Immature natural killer cell (primary cell): Measurements from ENCODE around the gene HLA-DOB. TPM values are rescaled to one million over a fixed set of nuclear protein-coding genes. Genes with fewer than 3 reads are reported as not detected.

Experiments used
- DNase-seq, 3 donors: peaks; one replicate each; pipeline ENCODE4 v3.0.0; 2022; ENCODE audit warnings: mixed read lengths in 1 of 3
- H3K27ac Mint-ChIP-seq, 6 donors: one replicate each; pipeline ENCODE4 v1.8.0; 2020; ENCODE audit warnings: mixed read lengths in 6 of 6, mild to moderate bottlenecking in 5 of 6, inconsistent platforms in 4 of 6, moderate library complexity in 3 of 6
- H3K27me3 Mint-ChIP-seq, 3 donors: one replicate each; pipeline ENCODE4 v1.8.0; 2020 to 2021; ENCODE audit warnings: low read depth in 3 of 3, mild to moderate bottlenecking in 3 of 3, mixed read lengths in 3 of 3, moderate library complexity in 3 of 3, inconsistent platforms in 1 of 3
- H3K36me3 Mint-ChIP-seq, 3 donors: one replicate each; pipeline ENCODE4 v1.8.0; 2020; ENCODE audit warnings: mixed read lengths in 3 of 3, inconsistent platforms in 2 of 3, mild to moderate bottlenecking in 2 of 3
- H3K4me1 Mint-ChIP-seq, 2 donors: one replicate each; pipeline ENCODE4 v1.8.0; 2020; ENCODE audit warnings: inconsistent platforms in 2 of 2, mild to moderate bottlenecking in 2 of 2, mixed read lengths in 2 of 2, moderate library complexity in 1 of 2
- H3K4me3 Mint-ChIP-seq, 5 donors: one replicate each; pipeline ENCODE4 v1.8.0; 2020; ENCODE audit warnings: mild to moderate bottlenecking in 5 of 5, mixed read lengths in 5 of 5, inconsistent platforms in 3 of 5, moderate library complexity in 3 of 5
- H3K9me3 Mint-ChIP-seq, 6 donors: one replicate each; pipeline ENCODE4 v1.8.0; 2020; ENCODE audit warnings: mild to moderate bottlenecking in 6 of 6, mixed read lengths in 6 of 6, inconsistent platforms in 4 of 6, moderate library complexity in 3 of 6
- polyA plus RNA-seq, 3 donors: library from polyadenylated mRNA; unstranded; fragments of 300-500 nt; fragmentation: Illumina TruSeq; gene quantifications; one replicate each; pipeline ENCODE4 v1.2.3, GENCODE V29; 2021

Gene HLA-DOB
- polyA plus RNA-seq, 3 donors from 2014 or later: 0.45 to 6.6 (median 4.8) TPM

DNA sequence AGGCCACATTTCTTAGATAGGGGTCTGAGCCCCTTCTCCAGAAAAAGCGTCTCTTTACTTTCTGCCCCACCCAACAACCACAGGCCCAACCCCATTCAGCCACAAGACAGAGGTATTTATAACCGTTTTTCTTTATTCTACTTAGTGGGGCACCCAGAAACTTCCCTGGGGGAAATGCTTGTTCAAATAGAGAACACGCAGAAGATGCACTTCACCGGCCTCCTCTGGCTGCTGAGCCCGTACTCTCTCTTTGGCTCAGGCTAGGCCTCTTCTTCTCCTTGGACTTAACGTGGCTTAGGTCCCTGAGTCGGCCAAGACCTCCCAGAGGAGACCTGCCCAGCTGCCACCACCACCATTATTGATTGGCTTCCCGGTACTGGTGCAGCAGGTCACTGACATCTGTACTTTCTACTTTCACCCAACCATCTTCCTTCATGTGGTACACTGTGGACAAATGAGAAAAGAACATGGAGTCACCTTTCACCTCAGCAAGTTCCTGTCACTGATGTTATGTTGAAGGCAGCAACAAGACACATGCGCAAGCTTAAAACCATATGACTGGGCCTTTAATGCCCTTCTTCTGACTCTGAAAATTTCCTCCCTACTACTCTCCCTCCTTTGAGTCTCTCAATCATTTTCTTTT lies 23.9 kb upstream of the HLA-DOB start:
- Mint-ChIP-seq H3K4me3 (peak overlapping the region; percentile 16 to 96 (median 30)), H3K36me3 (peaks cover 26 to 56% (median 47%) of the 10 kb centered on the region in 3 donors), H3K27me3 (peaks cover 14 to 25% (median 21%) of the 10 kb centered on the region in 3 donors), H3K9me3 (no peaks in the 10 kb centered on the region), H3K4me1 (peaks cover 81 to 90% of the 10 kb centered on the region in 2 donors), H3K27ac (peak overlapping the region; percentile 93 to 100 (median 99))
- no peak for DNase-seq

DNA sequence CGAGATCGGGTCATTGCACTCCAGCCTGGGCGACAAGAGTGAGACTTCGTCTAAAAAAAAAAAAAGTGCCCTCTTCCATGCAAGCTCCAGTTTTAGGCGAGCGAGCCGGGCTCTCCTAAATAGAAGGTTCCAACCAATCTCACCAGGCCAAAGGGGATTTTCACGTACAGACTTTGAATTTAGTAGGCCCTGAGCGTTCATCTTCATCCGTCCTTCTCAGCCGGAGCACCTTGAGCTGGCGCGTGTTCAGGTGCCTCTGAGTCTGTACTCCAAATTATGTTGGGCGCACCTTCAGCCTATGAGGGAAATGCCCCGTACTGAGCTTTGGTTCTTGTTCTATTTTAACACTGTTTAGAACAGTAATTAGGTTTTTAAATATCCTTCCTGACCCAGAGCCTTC lies 22.6 kb upstream of the HLA-DOB start:
- Mint-ChIP-seq H3K4me3 (no peak overlapping the region), H3K36me3 (peaks cover 22 to 53% (median 44%) of the 10 kb centered on the region in 3 donors), H3K4me1 (peaks cover 77 to 92% of the 10 kb centered on the region in 2 donors), H3K9me3 (no peaks in the 10 kb centered on the region), H3K27me3 (peaks cover 10 to 19% (median 15%) of the 10 kb centered on the region in 3 donors), H3K27ac (peak overlapping the region; percentile 84 to 100 (median 94))
- no peak for DNase-seq

DNA sequence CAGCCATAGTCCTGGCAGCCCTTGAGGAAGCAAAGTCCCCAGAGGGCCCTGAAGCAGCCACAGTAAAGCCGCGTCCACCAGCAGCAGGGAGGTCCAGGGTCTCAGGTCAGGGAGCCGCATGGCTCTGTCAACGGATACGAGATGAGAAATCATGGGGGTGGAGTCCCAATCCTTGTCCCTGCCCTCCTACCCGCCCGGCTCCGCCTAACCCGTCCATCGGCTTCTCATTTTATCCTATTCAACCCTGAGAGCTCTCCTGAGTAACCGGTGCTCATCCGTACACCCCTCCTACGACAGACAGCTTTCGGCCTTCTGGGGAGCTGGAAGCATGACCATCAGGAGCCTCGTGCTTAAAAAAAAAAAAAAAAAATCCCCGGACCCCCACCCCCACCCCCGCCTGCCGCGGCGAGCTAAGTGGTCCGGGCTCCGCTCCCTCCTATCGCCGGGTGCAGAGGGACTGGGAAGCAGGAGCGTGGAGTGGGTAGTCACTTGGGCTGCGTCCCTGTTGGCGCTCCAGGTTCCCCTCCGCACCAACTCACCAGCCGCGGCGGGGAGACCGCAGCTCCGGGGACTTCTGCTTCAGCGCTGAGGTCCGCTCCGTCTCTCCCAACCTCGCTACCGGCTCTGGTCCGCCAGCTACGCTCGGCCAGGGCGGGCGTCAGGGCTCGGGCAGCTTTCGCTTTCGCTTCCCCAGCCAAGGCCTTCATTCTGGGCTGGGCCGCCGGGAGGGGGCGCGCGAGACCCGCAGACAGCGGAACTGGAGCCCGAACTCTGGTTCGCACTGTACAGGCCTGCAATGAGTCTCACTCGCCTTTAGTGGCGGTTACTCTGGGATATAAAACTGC lies 21.5 kb upstream of the HLA-DOB start, which contains the start of gene TAP2:
TAP2 (minus strand) TSS at position 626 of the 845 bp plus-strand sequence; CDS start at position 120, 506 bp downstream.
- peaks cover 3 to 13% (median 5%) of the 10 kb centered on the region in 3 donors for H3K27me3 Mint-ChIP-seq
- peak; percentile 96 to 97 (median 97) for DNase-seq
- peak within 1 kb of the TSS; percentile 78 to 92 (median 92) for H3K4me3 Mint-ChIP-seq
- peaks cover 80 to 95% of the 10 kb centered on the region in 2 donors for H3K4me1 Mint-ChIP-seq
- H3K9me3 Mint-ChIP-seq: no peaks in the 10 kb centered on the region
- H3K27ac Mint-ChIP-seq: peak within 1 kb of the TSS; percentile 84 to 100 (median 94)
- peaks cover 25 to 57% (median 53%) of the 10 kb centered on the region in 3 donors for H3K36me3 Mint-ChIP-seq

GRCh38 chr6:32837651-32838113 lies 20.9 kb upstream of the HLA-DOB start:
- Mint-ChIP-seq H3K27me3 (peaks cover 3 to 13% (median 4%) of the 10 kb centered on the region in 3 donors), H3K9me3 (no peaks in the 10 kb centered on the region), H3K4me1 (peaks cover 76 to 95% of the 10 kb centered on the region in 2 donors), H3K4me3 (peak overlapping the region; percentile 78 to 92 (median 92)), H3K36me3 (peaks cover 25 to 64% (median 60%) of the 10 kb centered on the region in 3 donors), H3K27ac (peak overlapping the region; percentile 84 to 100 (median 94))
- DNase-seq: no peak

DNA sequence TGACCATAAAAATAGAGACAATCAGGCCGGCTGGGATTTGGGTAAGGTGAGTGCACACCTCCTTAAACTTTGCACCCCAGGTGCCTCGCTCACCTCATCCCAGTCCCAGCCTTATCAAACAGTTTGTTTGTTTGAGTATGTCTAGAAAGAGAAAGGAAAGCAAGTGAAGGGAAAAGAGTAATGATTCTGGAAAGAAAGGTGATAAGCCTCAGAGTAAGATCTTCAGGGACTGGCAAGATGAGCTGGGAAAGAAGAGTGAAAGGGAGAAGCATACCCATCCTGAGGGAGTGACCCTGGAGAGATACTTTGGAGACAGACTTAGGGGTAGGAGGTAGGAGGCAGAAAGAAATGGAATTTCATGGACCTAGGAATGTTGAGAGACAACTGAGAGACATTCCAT lies 20.1 kb upstream of the HLA-DOB start:
- Mint-ChIP-seq H3K9me3 (no peaks in the 10 kb centered on the region), H3K27ac (peak overlapping the region; percentile 84 to 100 (median 94)), H3K27me3 (peaks cover 3 to 11% (median 4%) of the 10 kb centered on the region in 3 donors), H3K4me3 (peak overlapping the region; percentile 78 to 92 (median 92)), H3K36me3 (peaks cover 19 to 65% (median 55%) of the 10 kb centered on the region in 3 donors), H3K4me1 (peaks cover 68 to 95% of the 10 kb centered on the region in 2 donors)
- no peak for DNase-seq

DNA sequence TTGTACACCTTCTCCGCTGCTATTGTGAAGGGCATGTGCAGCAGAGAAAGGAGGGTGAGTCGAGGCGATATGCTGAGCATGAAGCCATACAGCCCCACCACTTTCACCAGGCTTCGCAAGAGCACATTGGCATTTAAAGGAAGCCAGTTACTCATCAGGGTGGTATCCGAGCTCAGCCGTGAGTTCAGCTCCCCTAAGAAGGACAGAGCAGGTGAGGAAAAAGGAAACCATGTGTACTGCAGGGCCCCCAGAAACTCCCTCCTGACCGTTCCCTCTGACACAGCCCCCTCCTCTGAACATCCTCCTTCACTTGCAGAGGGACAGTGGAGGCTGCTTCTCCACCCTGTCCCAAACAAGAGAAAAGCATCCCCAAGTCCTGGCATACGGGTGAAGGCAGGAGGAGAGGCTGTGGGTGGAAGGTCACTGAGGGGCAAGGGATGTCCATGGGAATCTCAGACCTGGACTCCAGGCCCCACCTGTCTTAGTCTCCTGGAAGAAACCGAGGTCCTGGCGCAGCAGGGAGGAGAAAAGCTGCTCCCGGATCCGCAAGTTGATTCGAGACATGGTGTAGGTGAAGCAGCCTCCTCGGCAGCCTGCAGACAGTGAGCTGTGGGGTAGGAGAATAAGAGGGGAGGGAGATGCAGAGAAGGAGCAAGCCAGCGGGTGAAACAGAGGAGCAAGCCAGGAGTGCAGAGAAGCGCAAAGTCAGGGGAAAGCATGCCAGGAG lies 18.5 kb upstream of the HLA-DOB start:
- Mint-ChIP-seq H3K27ac (peak overlapping the region; percentile 8 to 57 (median 41)), H3K4me3 (peak overlapping the region in 1 of 5 donors; percentile 18), H3K27me3 (peaks cover 0 to 11% (median 3%) of the 10 kb centered on the region in 3 donors), H3K9me3 (no peaks in the 10 kb centered on the region), H3K4me1 (peaks cover 55 to 93% of the 10 kb centered on the region in 2 donors), H3K36me3 (peaks cover 14 to 65% (median 56%) of the 10 kb centered on the region in 3 donors)
- no peak for DNase-seq

GRCh38 chr6:32833664-32834063 lies 16.9 kb upstream of the HLA-DOB start:
- H3K9me3 Mint-ChIP-seq: no peaks in the 10 kb centered on the region
- H3K27ac Mint-ChIP-seq: peak overlapping the region in 4 of 6 donors; percentile 5 to 81 (median 52)
- H3K36me3 Mint-ChIP-seq: peaks cover 14 to 67% (median 51%) of the 10 kb centered on the region in 3 donors
- H3K4me1 Mint-ChIP-seq: peaks cover 39 to 76% of the 10 kb centered on the region in 2 donors
- H3K4me3 Mint-ChIP-seq: no peak overlapping the region
- peaks cover 0 to 4% (median 2%) of the 10 kb centered on the region in 3 donors for H3K27me3 Mint-ChIP-seq
- no peak for DNase-seq

GRCh38 chr6:32832535-32832934 lies 15.7 kb upstream of the HLA-DOB start:
- no peak for DNase-seq
- no peak overlapping the region for H3K4me3 Mint-ChIP-seq
- peaks cover 0 to 2% (median 0%) of the 10 kb centered on the region in 3 donors for H3K27me3 Mint-ChIP-seq
- peak overlapping the region in 3 of 6 donors; percentile 32 to 65 (median 47) for H3K27ac Mint-ChIP-seq
- peaks cover 31 to 70% of the 10 kb centered on the region in 2 donors for H3K4me1 Mint-ChIP-seq
- H3K36me3 Mint-ChIP-seq: peaks cover 20 to 73% (median 56%) of the 10 kb centered on the region in 3 donors
- H3K9me3 Mint-ChIP-seq: no peaks in the 10 kb centered on the region

DNA sequence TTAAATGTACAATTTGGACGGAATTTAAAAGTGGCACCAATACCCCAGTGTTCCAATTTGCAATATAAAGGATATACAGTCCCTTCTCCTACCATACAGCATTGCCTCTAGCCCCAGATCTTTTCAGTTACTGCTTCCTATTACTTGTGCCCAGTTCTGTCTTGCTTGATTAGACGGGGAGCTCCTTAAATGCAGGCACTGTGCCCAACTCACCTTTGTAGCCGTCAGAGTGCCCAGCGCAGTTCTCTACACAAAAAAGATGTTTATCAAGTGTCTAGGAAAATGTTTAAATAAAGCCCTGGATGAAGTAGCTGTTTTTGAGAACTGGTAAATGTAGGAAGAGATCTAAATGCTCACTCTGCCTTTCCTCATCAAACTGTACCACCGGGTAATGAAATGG lies 14.1 kb upstream of the HLA-DOB start:
- DNase-seq: no peak
- H3K27me3 Mint-ChIP-seq: peaks cover 0 to 1% (median 0%) of the 10 kb centered on the region in 3 donors
- H3K4me1 Mint-ChIP-seq: peaks cover 15 to 54% of the 10 kb centered on the region in 2 donors
- peaks cover 20 to 68% (median 50%) of the 10 kb centered on the region in 3 donors for H3K36me3 Mint-ChIP-seq
- no peaks in the 10 kb centered on the region for H3K9me3 Mint-ChIP-seq
- no peak overlapping the region for H3K4me3 Mint-ChIP-seq
- H3K27ac Mint-ChIP-seq: peak overlapping the region in 1 of 6 donors; percentile 5

DNA sequence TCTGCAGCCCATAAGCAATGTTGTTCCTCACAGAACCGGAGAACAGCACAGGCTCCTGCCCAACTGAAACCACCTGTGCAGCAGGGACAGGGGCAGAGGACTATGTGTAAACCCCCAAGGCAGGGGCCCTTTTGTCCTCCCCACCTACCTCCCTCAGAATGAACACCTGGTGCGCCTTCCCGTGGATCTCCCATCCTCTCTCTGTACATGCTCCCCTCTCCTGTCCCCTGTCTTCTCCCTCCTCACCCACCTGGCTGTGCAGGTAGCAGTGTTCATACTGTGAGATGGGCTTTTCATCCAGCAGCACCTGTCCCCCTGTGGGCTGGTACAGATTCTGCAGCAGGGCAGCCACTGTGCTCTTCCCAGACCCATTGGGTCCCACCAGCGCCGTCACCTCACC lies 13.2 kb upstream of the HLA-DOB start:
- H3K4me3 Mint-ChIP-seq: no peak overlapping the region
- DNase-seq: no peak
- H3K27ac Mint-ChIP-seq: peak overlapping the region in 2 of 6 donors; percentile 30 to 71
- H3K4me1 Mint-ChIP-seq: peaks cover 7 to 45% of the 10 kb centered on the region in 2 donors
- H3K36me3 Mint-ChIP-seq: peaks cover 18 to 62% (median 43%) of the 10 kb centered on the region in 3 donors
- peaks cover 0 to 1% (median 0%) of the 10 kb centered on the region in 3 donors for H3K27me3 Mint-ChIP-seq
- H3K9me3 Mint-ChIP-seq: no peaks in the 10 kb centered on the region

GRCh38 chr6:32829495-32829894 lies 12.7 kb upstream of the HLA-DOB start:
- Mint-ChIP-seq H3K4me1 (peaks cover 7 to 39% of the 10 kb centered on the region in 2 donors), H3K9me3 (no peaks in the 10 kb centered on the region), H3K27me3 (peaks cover 0 to 1% (median 0%) of the 10 kb centered on the region in 3 donors), H3K36me3 (peaks cover 17 to 57% (median 39%) of the 10 kb centered on the region in 3 donors), H3K4me3 (no peak overlapping the region), H3K27ac (peak overlapping the region in 1 of 6 donors; percentile 30)
- DNase-seq: no peak

DNA sequence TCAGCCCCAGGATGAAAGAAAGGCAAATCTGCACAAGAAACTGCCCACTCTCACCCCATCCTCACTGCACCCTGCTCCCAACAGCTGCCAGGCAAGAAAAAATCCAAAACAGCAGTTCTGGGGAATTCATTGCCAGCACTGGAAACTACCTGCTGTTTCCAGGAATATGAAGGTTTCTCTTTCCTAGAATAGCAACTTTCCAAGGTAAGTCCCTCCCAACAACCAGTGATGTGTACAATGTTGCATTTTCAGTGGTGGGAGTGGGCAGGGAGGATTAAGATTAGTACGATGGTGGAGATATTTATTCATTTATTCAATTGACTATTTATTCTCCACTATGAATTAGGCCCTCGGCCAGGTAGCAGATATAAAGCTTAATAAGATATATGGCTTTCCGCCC lies 10.2 kb upstream of the HLA-DOB start:
- peak overlapping the region in 2 of 6 donors; percentile 31 to 55 for H3K27ac Mint-ChIP-seq
- peaks cover 0 to 15% of the 10 kb centered on the region in 2 donors for H3K4me1 Mint-ChIP-seq
- no peak overlapping the region for H3K4me3 Mint-ChIP-seq
- DNase-seq: no peak
- no peaks in the 10 kb centered on the region for H3K9me3 Mint-ChIP-seq
- peaks cover 0 to 1% (median 0%) of the 10 kb centered on the region in 3 donors for H3K27me3 Mint-ChIP-seq
- H3K36me3 Mint-ChIP-seq: peaks cover 13 to 33% (median 22%) of the 10 kb centered on the region in 3 donors

DNA sequence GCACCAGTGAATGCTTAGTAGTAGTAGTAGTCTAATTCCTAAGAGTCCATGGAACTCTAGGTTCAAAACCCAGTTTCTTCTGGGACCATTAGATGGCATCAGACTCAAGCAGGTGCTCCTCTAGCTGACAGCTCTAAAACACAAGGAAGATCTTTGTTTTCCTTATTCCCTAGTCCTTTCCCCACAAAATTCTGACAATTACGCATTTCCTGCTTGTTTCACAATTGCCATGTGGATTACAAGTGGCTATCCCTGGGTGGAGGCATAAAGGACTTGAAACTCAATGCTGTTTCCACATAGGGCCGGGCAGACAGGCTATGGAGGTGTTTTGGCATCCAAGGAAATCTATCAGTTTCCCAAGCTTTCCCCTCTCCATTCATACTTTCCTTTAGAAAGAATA lies 9.2 kb upstream of the HLA-DOB start:
- H3K27me3 Mint-ChIP-seq: peaks cover 0 to 1% (median 0%) of the 10 kb centered on the region in 3 donors
- no peak for DNase-seq
- H3K27ac Mint-ChIP-seq: peak overlapping the region in 3 of 6 donors; percentile 5 to 36 (median 31)
- no peaks in the 10 kb centered on the region for H3K9me3 Mint-ChIP-seq
- peaks cover 9 to 22% (median 11%) of the 10 kb centered on the region in 3 donors for H3K36me3 Mint-ChIP-seq
- peaks cover 0 to 4% of the 10 kb centered on the region in 2 donors for H3K4me1 Mint-ChIP-seq
- no peak overlapping the region for H3K4me3 Mint-ChIP-seq
